GM18861 (cell line): ENCODE results near the gene GTPBP1.

Source experiments
- ATAC-seq: cut with Tn5 transposase; IDR thresholded peaks from one replicate; pipeline ENCODE4 v1.9.1; 2021; ENCODE audit not compliant: unreplicated experiment

The GTPBP1 gene

GRCh38 chr22:38739300-38740055 is 33.7 kb downstream of the GTPBP1 start:
- ATAC-seq = no peak

- ATAC-seq = no peak
Observed at GRCh38 chr22:38740116-38740723, 34.5 kb downstream of the GTPBP1 start.

GRCh38 chr22:38740754-38741153 is 35.0 kb downstream of the GTPBP1 start:
- no peak for ATAC-seq

GRCh38 chr22:38741166-38741565 is 35.4 kb downstream of the GTPBP1 start:
- no peak for ATAC-seq

GRCh38 chr22:38741576-38741975 is 35.8 kb downstream of the GTPBP1 start:
- ATAC-seq = no peak

- no peak for ATAC-seq
Observed at GRCh38 chr22:38742176-38742942, 36.6 kb downstream of the GTPBP1 start.

- no peak for ATAC-seq
Observed at GRCh38 chr22:38744981-38745380, 39.2 kb downstream of the GTPBP1 start.

GRCh38 chr22:38745676-38746460 is 40.1 kb downstream of the GTPBP1 start:
- no peak for ATAC-seq

- no peak for ATAC-seq
Observed at GRCh38 chr22:38748487-38749136, 42.9 kb downstream of the GTPBP1 start.

- no peak for ATAC-seq
Observed at GRCh38 chr22:38750104-38750503, 44.4 kb downstream of the GTPBP1 start.

- ATAC-seq = no peak
Observed at GRCh38 chr22:38750638-38751037, 44.9 kb downstream of the GTPBP1 start.

GRCh38 chr22:38751066-38751421 is 45.3 kb downstream of the GTPBP1 start:
- ATAC-seq = no peak

GRCh38 chr22:38751422-38752346 is 45.9 kb downstream of the GTPBP1 start:
- no peak for ATAC-seq

- ATAC-seq = no peak
Observed at GRCh38 chr22:38753948-38754750, 48.4 kb downstream of the GTPBP1 start.

GRCh38 chr22:38754751-38755154 is 49.0 kb downstream of the GTPBP1 start:
- no peak for ATAC-seq

GRCh38 chr22:38755155-38755910 is 49.6 kb downstream of the GTPBP1 start:
- ATAC-seq = peak; percentile 28

- ATAC-seq = peak; percentile 41
Observed at GRCh38 chr22:38755911-38756532, 50.3 kb downstream of the GTPBP1 start, which contains the start of gene SUN2. Gene SUN2, minus strand, starts transcription at chr22:38755998. Its CDS starts 3,370 bp downstream, at chr22:38752628.
